SK-N-MC (cell line): ENCODE data around the gene SYDE1.

Experiments
- EZH2 ChIP-seq: fragments of 200-600 bp; sonication (generic); IDR thresholded peaks from one replicate; pipeline ENCODE4 v1.6.1; 2017; ENCODE audit warnings: antibody characterized with exemption
- FOXP2 ChIP-seq: optimal IDR thresholded peaks from 2 replicates; pipeline ENCODE3; 2011; ENCODE audit warnings: mild to moderate bottlenecking, moderate library complexity; ENCODE audit not compliant: insufficient read depth; ENCODE audit errors: extremely low read length, control extremely low read depth

DNA sequence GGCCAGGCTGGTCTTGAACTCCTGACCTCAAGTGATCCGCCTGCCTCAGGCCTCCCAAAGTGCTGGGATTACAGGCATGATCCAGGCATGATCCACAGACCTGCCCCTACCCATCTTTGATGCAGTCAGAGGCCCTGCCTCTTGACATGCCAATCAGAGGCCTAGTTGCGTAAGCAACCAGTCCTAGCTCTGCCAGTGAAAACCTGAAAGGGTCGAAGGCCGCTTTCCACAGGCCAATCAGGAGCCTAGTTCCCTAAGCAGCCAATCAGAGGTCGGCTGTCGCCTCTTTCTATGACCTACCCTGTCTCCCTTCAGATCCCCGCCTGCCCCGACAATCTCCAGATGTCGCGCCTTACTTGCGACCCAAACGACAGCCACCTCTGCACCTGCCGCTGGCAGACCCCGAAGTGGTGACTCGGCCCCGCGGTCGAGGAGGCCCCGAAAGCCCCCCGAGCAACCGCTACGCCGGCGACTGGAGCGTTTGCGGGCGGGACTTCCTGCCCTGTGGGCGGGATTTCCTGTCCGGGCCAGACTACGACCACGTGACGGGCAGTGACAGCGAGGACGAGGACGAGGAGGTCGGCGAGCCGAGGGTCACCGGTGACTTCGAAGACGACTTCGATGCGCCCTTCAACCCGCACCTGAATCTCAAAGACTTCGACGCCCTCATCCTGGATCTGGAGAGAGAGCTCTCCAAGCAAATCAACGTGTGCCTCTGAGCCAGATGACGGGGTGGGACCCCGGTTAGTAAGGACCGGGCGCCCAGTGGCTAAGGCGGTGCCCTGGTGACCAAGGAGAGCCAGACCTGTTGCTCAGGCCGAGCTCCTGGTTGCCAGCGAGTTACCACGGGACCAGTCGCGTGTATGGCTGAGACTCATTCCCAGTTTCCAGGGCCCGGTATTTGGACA is 6.3 kb downstream of the SYDE1 start:
- TF ChIP-seq EZH2 (no peak), FOXP2 (no peak)
